HG03039 (cell line): Measurements from ENCODE around the gene DDX41.
"Not testable (repeated sequence)": the region's sequence is repeated elsewhere in the genome, so short reads cannot be mapped to it uniquely, and the experiment has no call there.

Experiments used
- ATAC-seq: cut with Tn5 transposase; IDR thresholded peaks from one replicate; pipeline ENCODE4 v1.9.1; 2021; ENCODE audit warnings: mild to moderate bottlenecking, moderate library complexity; ENCODE audit not compliant: unreplicated experiment

The DDX41 gene

DNA sequence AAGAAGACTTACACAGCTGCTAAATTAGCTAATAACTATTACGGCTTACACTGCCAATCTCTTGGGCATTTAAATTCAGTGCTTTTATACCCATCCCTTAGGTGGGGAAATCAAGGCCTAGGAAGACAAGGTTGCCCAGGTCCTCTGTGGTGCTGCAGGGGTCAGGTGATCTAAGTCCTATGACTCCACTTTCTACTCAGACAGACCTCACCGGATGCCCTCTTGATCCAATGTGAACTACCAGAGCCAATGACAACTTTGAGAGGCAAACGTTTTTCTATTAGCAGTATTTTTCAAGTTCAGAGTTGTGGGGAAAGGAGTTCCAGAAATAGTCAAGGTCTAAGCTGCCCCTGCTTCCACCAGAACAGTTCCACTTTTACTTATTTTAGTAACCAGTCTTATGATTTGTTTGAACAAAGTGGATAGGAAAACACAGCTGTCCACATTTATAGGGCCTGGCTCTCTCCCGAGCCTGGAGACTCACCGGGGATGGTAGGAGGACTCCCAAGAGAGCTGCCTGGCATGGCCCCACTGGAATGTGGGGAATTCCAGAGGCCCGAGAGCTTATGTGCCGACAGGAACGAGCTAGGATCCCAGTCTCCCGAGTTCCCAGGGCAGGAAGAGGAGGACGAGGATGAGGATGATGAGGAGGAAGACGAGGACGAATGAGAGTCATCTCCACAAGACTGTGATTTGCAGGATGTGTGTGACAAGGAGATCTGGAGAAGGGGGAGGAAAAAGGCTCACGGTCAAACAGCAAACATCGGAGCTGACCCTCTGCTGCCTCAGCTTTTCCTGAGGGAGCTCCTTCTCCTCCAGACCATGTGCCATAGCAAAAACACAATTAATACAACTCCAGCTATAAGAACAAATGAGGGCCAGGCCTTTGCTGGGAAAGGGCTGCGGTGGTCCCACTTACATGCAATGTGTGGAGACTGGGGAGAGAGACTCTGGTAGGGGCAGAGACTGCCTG is 20.9 kb upstream of the DDX41 start:
- ATAC-seq = no peak

DNA sequence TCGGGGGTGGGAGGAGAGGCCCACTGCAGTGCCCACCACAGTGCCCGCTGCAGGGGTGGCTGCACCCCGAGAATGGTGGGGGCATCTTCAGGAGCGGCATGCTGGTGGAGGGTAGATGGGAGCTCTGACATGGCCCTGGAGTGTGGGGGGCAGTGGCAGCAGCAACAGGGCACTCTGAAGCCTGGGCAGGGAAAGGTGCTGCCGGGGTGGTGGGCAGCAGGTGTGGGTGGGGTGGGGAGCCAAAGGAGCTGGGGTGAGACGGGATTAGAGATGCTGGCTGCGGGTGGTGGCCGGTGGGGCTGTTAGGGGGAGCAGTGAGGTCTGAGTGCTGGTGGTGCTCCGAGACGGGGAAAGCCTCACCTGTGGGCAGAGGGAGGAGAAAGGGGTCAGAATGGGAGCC is 19.6 kb upstream of the DDX41 start:
- no peak for ATAC-seq

DNA sequence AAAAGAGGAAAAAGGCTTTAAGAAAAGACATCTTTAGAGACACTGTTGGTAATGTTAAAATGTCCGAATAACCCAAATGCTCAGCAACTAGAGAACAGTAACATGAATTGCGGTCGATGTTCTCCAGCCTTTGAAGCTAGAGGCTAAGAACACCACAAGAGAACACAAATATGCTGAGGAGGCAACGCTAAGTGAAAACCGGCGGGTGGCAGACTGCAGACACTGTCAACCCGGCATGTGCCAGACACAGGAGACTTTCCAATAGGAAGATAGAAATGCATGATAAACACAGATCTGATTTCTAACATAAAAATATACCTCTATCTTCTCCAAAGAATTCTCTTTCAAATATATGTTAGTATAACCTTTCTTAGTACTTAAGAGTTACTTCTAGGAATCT is 18.4 kb upstream of the DDX41 start:
- ATAC-seq = no peak

DNA sequence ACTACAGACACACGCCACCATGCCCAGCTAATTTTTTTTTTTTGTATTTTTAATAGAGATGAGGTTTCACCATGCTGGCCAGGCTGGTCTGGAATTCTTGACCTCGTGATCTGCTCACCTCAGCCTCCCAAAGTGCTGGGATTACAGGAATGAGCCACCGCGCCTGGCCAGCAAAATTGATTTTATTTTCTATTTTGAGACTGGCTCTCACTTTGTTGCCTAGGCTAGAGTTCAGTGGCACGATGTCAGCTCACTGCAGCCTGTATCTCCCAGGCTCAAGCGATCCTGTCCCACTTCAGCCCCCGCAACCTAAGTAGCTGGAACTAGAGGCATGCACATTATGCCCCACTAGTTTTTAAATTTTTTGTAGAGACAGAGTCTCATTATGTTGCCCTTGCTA is 17.7 kb upstream of the DDX41 start:
- not testable (repeated sequence) for ATAC-seq

DNA sequence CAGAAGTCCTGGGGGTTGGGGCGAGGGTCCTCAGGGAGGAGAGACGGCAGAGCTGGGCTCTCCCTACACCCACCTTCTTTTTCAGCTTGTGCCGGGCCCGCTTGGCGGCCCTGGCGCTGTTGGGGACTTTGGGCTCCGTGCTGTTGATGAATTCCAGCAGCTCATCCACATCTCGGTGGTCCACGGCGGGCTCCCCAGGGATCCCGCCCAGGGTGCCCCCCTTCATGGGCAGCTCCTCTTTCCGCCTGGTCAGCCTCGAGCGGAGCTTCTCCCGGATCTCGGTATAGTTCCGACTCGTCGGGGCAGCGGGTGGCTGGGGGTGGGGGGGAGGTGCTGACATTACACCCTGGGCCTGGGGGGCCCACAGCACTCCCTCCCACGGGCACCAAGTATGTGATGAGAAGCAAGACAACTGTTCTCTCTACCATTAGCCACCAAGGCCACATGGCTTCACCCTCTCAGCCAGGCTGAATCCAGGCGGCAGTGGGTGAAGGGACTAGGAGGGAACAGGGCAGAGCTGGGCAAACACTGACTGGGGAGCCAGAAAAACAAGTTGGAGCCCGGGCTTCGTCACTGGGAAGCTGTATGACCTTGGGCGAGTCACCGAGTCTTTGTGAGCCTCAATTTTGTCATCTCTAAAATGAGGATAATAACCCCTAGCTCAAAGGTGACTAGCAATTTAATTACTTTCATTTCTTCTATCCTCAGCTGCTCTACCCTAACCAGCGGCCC is 14.6 kb upstream of the DDX41 start:
- no peak for ATAC-seq

DNA sequence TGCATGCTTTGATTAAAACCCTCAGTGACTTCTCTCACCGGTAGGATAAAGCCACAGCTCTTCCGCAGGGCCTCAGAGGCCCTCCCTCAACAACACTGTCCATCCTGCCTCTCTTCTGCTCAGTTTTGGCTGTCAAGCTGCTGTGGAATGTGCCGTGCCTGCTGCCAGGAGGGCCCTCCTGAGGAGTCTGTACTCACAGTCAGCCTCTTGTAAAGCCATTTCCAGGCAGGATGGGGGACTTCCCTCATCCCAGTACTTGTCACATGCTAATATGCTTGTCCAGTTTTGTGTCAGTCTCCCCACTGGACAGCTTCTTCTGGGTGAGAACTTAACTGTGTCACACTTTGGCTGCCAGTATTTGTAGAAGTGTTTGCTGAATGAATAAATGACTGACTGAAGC is 13.9 kb upstream of the DDX41 start:
- ATAC-seq = no peak

DNA sequence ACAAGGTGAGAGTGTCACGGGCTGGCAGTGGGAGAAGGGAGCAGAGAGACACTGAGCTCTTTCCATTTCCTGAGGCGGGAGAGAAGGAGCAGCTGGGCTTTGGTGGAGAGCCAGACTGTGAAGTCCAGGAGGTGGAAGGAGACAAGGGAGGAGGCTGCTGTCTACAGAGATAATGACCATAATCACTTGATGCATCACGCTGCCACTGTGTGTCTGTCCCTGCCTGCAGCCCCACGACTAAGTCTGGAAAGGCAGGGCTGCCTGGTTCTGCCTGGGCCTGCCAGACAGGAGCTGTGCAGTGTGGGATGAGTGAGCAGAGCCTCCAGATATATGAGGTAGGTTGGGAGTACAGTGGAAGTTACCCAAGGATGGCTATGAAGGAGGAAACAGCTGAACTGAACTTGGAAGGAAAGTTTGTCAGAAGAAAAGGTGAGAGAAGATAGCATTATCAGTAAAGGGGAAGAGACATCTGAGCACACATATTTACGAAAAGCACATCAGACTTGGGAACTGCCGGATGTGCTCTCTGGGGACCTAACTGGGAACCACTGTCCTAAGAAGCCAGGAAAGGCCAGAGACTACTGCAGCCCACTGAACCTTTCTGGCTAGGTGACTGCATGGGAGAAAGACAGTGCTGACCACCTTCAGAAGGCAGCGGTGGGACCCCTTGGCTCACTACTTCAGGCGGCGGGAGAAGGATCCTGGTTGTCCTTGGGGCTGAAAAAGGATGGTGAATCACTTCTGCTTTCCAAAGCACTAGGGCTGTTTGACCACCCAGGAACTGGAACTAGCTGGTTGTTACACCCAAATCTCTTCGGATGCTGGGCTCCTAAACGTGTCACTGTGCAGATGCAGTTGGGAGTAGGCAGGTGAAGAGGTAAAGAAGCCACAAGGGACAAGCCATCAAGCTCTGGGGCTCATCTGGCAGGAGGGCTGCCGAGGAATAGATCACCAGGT is 12.8 kb upstream of the DDX41 start:
- ATAC-seq = no peak

DNA sequence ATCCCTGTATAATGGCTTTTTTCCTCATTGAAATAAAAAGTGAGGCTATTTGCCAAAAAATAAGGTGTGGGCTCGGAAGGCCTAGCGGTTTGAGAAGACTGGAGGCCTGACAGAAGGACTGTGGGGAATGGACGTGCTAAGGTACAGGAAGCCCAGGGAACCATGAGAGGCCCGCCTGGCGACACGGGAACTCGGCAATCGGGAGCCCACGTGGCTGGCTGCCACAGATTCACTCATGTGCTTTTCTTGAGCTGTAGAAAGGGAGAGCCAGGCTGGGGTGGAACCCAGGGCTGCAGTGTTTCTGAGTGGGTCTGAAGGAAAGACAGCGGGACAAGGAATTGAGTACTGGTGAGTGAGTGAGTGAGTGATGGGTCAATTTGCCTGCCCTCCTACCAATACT is 11.9 kb upstream of the DDX41 start:
- ATAC-seq = no peak

DNA sequence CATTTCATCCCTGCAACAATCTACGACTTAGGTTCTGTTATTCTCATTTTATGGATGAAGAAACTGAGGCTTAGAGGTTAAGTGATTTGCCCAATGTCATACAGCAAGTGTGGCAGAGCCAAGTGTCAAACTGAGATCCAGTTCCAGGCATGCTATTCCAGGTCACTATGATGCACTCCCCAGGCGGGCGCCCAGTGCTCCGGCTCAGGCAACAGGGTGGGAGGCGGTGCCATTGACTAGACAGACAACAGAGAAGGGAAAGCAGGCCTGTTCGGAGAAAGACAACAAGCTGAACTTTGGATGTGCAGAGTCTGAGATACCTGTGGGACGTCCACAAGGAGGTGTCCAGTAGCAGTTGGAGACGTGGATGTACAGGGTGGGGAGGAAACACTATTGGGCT is 10.8 kb upstream of the DDX41 start:
- ATAC-seq = no peak

DNA sequence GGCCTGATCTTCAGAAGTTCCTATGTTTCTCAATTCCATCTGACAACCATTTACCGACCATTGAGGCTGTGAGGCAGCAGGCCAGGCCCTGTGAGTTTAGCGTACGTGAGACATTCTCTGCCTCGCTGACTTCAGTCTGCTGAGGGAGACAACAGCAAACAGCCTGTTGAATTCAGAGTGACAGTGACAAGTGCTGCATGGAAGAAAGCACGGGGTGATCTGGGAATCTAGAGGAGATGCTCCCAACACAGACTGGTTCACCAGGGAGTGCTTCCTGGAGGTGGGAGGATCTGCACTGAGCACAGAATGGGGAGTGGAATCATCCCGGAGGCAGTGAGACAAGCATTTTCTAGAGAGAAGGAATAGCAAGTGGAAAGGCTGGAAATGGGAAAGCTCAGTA is 10.0 kb upstream of the DDX41 start:
- ATAC-seq = no peak

DNA sequence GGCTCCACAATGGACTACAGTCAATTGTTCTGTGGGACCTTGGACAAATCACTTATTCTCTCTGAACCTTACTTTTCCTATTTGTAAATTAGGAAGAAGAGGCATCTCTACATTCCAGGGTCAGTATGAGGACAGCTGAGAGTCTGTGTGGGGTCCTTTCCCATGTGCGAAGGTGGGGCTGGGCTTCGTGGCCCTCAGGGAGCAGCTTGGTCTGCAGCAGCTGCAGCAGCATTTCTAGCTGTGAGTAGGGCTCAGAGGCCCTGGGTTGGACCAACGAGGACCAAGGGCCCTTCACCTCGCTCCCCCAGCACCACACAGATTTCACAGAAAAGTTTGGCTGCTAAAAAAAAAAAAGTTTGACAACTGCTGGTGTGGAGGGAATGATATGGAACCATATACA is 9.4 kb upstream of the DDX41 start:
- ATAC-seq = no peak

DNA sequence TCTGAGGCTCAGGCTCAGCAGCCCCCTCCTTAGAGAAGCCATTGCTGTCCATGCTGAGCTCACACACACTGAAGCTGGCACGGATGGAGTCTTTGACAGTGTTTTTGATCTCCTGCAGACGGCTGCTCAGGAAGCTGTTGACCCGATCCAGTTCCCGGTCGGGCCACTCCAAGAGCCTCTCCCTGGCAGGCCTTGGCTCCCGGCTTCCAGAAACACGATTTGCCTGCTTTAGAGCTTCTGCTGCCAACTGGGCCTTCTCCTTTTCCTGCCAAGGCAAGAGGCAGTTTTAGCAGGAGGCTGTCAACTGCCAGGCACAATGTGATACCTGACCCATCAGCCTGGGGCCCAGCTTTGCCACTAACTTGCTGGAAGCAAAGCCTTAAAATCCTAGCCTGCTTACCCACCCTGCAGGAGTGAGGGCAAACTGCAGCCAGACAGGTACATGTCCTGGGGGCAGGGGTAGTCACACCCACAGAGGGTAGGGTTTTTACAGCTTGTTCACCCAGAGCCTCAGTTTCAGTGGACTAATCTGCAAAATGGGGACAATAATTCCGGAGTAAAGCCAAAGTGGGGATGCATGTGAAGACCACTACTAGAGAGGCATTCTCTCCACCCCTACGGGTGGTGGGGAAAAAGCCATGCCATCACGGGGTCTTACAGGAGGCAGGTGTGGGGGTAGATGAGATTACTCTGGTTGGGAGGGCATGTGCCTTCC is 8.3 kb upstream of the DDX41 start:
- no peak for ATAC-seq

DNA sequence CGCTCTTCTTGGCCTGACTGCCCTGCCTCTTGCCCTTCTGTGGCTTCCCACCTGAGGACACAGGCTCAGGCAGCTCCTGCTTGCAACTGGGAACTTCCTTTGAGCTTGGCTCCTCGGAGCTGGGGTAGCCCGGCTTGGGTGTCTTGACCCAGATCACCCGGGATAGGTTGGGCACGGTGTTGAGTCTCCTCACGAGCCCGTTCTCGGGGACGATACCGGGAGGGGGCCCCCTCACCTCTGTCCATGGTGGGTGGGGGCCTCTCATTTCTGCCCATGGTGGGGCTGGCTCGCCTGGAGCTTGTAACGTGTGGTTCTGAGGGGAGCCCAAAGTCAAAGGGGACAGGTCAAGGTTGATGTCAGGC is 7.8 kb upstream of the DDX41 start:
- no peak for ATAC-seq

DNA sequence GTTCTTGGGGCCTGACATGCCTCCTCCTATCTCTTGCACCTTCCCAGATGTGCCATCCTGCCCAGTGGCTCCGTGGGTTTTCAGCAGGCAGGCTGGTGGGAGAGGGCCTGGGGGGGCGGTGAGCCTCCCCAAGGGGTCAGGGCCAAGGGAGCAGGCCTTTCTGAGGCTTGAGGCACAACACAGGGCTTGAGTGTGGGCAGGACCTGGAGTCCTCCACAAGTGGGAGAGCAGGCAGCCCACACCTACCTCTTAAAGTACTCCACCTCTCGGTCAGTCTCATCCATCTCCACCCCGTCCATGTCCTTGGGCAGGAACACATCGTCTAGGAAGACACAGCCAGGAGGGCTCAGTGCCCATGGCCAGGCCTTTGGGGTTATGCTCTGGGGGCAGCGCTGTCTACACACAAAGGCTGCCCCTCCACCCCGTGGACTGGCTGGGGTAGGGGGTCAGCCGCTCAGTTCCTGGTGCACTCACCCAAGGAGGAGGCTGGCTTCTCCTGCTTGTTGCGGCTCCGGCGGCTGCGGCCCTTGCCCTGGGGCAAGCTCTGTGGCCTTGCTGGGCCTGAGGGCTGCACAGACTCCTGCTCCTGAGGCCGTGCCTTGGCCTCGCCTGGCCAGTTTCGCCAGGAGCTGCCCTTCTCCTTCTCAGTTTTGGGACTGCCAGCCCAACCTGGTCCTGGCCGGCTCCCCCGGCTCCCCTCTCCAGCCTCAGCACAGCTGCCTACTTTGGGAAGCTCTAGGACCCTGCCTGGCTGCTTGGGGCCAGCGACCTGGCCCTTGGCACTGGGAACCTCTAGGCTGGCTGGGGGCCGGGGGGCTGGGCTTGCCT is 7.2 kb upstream of the DDX41 start:
- ATAC-seq = no peak

DNA sequence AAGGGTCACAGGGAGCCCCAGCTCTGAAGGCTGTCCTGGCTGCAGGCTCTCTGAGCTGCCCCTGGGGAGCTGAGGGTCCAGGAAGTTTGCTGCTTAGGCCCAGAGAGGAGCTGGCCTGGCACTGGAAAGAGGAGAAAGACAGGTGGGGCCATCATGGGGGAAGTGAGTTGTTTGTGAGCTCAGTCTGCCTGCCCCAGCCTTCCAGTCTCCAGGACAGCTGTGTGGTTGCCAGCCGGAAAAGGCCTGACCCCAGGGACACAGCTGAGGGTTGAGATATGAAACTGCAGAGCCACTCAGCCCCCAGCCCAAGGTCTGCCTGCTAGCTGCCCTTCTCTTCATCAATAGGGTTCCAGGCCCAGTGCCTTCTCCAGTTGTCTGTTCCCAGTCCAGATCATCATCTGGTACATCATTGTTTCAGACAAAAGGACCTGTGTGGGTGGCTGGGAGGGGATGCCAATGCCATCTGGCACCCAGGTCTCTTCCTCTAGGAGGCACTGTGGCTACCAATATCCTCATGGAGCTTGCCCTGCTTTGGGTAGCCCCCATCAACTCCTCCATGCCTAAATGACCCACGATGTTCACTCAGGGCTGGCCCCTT is 4.3 kb upstream of the DDX41 start:
- ATAC-seq = no peak

DNA sequence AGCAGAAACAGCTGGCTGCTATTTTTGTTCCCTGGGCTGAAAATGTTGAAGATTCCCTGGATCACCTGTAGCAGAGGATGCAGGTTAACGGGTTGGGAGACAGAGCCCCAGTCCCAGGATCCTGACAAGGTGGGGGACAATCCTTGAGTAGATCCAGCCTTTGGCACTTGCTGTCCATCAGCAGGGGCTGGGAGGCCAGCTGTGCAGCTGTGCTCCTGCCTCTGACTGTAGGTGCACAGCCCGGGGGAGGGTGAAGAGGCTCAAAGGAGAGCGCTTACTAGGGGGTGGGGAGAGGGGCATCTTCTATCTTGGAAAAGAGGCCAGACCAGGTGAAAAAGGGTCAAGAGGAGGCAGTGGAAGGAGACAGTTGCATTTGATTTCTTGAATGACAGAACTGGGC is 3.5 kb upstream of the DDX41 start:
- ATAC-seq = no peak

DNA sequence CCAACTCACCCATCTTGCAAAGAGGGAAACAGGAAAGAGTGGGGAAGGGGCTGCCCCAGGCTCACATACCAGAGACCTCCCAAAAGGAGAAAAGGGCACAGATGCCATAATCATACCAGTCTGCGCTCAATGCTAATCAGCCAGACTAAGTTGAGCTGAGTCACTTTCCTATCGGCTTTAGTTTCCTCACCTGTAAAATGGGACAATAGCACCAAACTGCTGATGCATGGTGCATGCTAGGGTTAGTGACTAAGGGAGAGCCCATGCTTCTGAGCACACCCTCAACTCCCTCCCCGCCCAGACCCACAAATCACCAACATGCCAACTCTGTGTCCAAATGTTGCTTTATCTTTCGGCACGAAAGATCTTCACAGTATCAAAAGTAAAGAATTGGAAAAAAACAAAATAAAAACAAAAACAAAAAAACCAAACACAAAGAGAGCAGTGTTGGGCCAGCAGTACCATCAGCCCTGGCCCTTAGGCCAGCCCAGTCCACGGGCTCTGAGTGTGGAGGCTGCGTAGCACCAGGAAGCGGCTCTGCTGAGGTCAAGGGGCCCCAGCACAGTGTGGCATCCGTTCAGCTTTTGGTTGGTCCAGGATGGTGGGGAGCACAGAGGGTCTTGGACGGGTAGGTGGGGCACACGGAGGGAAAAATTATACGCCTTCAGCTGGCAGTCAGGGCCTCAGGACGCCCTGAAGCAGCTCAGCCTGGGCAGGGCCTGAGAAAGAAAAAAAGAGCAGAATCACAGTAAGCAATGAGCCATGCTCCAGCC is 2.9 kb upstream of the DDX41 start:
- ATAC-seq = no peak

DNA sequence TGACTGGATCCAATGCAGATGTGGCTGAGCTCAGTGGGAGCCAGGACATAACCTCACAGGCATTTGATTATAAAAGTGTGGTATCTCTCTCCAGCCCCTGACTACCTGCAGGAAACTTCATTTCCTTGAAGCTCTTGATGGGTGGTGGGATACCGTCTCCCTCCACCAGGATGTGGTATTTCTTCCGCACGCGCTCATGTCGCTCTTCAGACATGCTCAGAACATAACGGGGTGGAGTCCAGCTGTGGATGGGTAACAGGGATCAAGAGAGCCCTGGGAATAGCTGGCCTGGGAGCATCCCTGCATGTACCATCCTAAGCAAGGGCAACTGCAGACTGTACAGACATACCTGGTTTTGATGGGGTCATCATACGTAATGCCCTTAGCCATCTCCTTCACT is 1.2 kb downstream of the DDX41 start:
- no peak for ATAC-seq

DNA sequence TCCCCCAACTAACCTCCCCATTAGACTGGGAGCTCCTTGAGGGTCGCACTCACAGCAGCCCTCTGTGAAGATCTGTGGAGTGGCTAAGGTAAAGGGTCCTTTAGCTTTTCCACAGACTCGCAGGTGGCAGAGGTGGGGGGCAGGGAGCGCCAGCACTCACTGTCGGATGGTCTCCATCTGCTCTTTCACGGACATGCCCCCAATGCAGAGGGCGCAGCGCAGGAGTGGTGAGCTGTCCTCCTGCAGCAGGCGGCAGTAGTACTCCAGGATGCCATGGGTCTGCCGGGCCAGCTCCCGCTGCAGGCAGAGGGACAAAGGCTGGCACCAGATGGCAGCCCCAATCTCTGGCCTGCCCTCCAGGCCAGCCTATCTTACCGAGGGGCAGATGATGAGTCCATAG is 2.2 kb downstream of the DDX41 start:
- ATAC-seq = no peak
